KBM-7 (cell line): ENCODE measurements around the gene TK2.
A peak's percentile ranks its signal among the peaks of the same experiment; 100 is the strongest.

Source experiments
- DNase-seq: peaks from one replicate; pipeline ENCODE4 v3.0.0-alpha.2; 2015
- in situ Hi-C: fragments of 300-500 bp; cut with MboI; formaldehyde crosslinking; loops from 2 replicates; pipeline ENCODE4 v1.14.3; 2020; ENCODE audit warnings: low sequenced_read_pairs, low pct_unique_long_range_greater_than_20kb, mixed read lengths

TK2 gene

GRCh38 chr16:66552286-66553177 lies 2.6 kb upstream of the TK2 start, which contains the start of gene CKLF:
Gene CKLF, plus strand, starts transcription at chr16:66552576. Its CDS starts 140 bp downstream, at chr16:66552716.
- DNase-seq: peak; percentile 93
- in situ Hi-C loops: no loop called here

- DNase-seq: no peak
- in situ Hi-C loops: no loop called here
Observed at GRCh38 chr16:66551788-66552285, 1.9 kb upstream of the TK2 start.

- DNase-seq: peak; percentile 78
- in situ Hi-C loops: no loop called here
Observed at GRCh38 chr16:66551348-66551759, 1.4 kb upstream of the TK2 start.

GRCh38 chr16:66548868-66549267 lies 1.1 kb downstream of the TK2 start:
- in situ Hi-C loops: no loop called here
- DNase-seq: no peak

GRCh38 chr16:66548068-66548467 lies 1.9 kb downstream of the TK2 start:
- in situ Hi-C loops: no loop called here

GRCh38 chr16:66547101-66547989 lies 2.6 kb downstream of the TK2 start:
- DNase-seq: no peak
- in situ Hi-C loops: no loop called here

More at GRCh38 chr16:66548068-66548467, 1.9 kb downstream of the TK2 start:
- no peak for DNase-seq

- in situ Hi-C loops: no loop called here
- DNase-seq: no peak
Observed at GRCh38 chr16:66544016-66544757, 5.7 kb downstream of the TK2 start.

GRCh38 chr16:66543541-66543940 lies 6.4 kb downstream of the TK2 start:
- in situ Hi-C loops: no loop called here
- DNase-seq: no peak

- in situ Hi-C loops: no loop called here
- DNase-seq: no peak
Observed at GRCh38 chr16:66542396-66542795, 7.5 kb downstream of the TK2 start.

GRCh38 chr16:66541388-66542355 lies 8.2 kb downstream of the TK2 start:
- DNase-seq: no peak
- in situ Hi-C loops: no loop called here

GRCh38 chr16:66539623-66540469 lies 10.1 kb downstream of the TK2 start:
- DNase-seq: peak; percentile 75
- in situ Hi-C loops: no loop called here

- in situ Hi-C loops: no loop called here
- no peak for DNase-seq
Observed at GRCh38 chr16:66538910-66539309, 11.0 kb downstream of the TK2 start.

- DNase-seq: no peak
Observed at GRCh38 chr16:66537236-66537635, 12.7 kb downstream of the TK2 start.

GRCh38 chr16:66536525-66536924 lies 13.4 kb downstream of the TK2 start:
- in situ Hi-C loops: no loop called here
- no peak for DNase-seq

More at GRCh38 chr16:66537236-66537635, 12.7 kb downstream of the TK2 start:
- in situ Hi-C loops: no loop called here

- in situ Hi-C loops: no loop called here
Observed at GRCh38 chr16:66534376-66534799, 15.5 kb downstream of the TK2 start.

GRCh38 chr16:66529475-66529874 lies 20.4 kb downstream of the TK2 start:
- in situ Hi-C loops: no loop called here
- no peak for DNase-seq

More at GRCh38 chr16:66534376-66534799, 15.5 kb downstream of the TK2 start:
- DNase-seq: no peak

- DNase-seq: no peak
- in situ Hi-C loops: no loop called here
Observed at GRCh38 chr16:66528294-66528693, 21.6 kb downstream of the TK2 start.
